Measurements from ENCODE around the gene IRS1.

The IRS1 gene

DNA sequence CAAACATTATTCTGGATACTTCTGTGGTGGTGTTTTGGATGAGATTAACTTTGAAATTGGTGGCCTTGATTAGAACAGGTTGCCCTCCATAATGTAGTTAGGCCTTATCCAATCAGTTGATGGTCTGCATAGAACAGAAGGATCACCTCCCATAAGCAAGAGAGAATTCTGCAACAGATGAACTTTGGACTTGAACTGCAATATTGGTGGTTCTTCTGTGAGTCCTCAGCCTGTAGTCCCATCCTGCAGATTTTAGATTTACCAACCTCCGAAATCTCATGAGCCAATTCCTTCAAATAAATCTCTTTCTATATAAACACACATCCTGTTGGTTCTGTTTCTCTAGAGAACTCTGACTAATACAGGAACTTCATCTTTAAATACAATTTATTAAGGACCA, 81.9 kb downstream of the IRS1 start:
- Mint-ChIP-seq H3K9me3 (no peaks in the 10 kb centered on the region), H3K27me3 (peaks cover 4% of the 10 kb centered on the region), H3K4me3 (no peak overlapping the region), H3K4me1 (ENCODE audit: low read depth) (no peaks in the 10 kb centered on the region), H3K36me3 (ENCODE audit: low read depth) (no peaks in the 10 kb centered on the region), H3K27ac (no peak overlapping the region)

DNA sequence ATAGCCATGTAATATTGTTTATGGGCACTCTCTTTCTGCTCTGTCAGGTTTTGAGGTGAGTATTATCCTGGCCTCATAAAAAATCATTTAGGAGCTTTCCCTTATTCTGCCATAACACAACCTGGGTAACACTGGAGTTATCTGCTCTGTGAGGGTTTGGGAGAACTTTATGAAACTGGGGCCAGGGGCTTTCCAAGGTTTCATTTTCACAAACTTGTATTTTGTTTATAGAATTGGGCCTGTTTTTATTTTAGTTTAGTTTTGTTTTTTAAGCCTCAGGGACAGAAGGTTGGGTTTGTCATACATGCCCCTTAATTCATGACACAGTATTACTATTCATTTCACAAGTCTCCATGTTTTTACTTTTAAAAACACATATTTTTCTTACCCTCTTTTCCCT, 83.5 kb downstream of the IRS1 start:
- no peaks in the 10 kb centered on the region for H3K9me3 Mint-ChIP-seq
- no peak overlapping the region for H3K27ac Mint-ChIP-seq
- H3K4me3 Mint-ChIP-seq: no peak overlapping the region
- no peaks in the 10 kb centered on the region for H3K36me3 Mint-ChIP-seq (ENCODE audit: low read depth)
- H3K4me1 Mint-ChIP-seq (ENCODE audit: low read depth): no peaks in the 10 kb centered on the region
- peaks cover 4% of the 10 kb centered on the region for H3K27me3 Mint-ChIP-seq

DNA sequence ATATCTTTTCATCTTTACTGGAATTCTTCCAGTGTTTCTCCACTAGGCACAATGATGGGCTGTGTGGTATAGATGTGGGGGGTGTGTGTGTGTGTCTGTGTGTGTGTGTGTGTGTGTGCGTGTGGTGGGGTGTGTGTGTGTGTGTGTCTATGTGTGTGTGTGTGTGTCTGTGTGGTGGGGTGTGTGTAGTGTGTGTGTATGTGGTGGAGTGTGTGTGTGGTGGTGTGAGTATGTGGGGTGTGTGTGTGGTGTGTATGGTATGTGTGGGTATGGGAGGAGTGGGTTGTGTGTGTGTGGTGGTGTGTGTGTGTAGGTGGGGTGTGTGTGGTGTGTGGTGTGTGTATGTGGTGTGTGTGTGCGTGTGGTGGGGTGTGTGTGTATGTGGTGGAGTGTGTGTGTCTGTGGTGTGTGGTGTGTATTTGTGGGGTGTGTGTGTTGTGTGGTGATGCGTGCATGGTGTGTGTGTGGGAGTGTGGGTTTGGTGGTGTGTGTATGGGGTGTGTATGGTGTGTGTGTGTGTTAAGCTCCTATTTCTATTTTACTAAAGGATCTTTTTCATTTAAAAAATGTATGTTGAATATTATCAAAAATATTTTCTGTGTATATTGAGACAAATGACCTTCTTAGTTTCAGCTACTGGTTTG, 84.2 kb downstream of the IRS1 start:
- Mint-ChIP-seq H3K4me1 (ENCODE audit: low read depth) (no peaks in the 10 kb centered on the region), H3K36me3 (ENCODE audit: low read depth) (no peaks in the 10 kb centered on the region), H3K4me3 (no peak overlapping the region), H3K27ac (no peak overlapping the region), H3K27me3 (peaks cover 4% of the 10 kb centered on the region), H3K9me3 (no peaks in the 10 kb centered on the region)

DNA sequence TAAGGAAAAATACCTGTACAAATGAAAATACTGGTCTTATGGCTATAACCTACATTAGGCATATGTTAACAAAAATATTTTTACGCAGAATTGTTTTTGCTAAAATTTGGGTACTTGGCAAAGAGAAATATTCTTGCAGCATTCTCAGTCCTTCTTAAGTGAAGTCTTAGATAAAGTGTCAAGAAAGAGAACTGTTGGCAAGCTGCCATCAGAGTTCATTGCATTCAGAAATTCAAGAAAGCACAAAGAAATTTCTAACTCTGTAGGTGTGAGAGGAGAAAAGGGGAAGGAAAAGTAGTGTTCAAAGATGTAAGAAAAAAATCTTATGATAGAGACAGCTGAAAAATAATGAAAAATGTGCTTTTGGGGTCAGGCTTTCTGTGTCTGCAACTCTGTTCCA, 86.7 kb downstream of the IRS1 start:
- Mint-ChIP-seq H3K4me1 (ENCODE audit: low read depth) (no peaks in the 10 kb centered on the region), H3K36me3 (ENCODE audit: low read depth) (no peaks in the 10 kb centered on the region), H3K27me3 (peaks cover 4% of the 10 kb centered on the region), H3K27ac (no peak overlapping the region), H3K9me3 (no peaks in the 10 kb centered on the region), H3K4me3 (no peak overlapping the region)

DNA sequence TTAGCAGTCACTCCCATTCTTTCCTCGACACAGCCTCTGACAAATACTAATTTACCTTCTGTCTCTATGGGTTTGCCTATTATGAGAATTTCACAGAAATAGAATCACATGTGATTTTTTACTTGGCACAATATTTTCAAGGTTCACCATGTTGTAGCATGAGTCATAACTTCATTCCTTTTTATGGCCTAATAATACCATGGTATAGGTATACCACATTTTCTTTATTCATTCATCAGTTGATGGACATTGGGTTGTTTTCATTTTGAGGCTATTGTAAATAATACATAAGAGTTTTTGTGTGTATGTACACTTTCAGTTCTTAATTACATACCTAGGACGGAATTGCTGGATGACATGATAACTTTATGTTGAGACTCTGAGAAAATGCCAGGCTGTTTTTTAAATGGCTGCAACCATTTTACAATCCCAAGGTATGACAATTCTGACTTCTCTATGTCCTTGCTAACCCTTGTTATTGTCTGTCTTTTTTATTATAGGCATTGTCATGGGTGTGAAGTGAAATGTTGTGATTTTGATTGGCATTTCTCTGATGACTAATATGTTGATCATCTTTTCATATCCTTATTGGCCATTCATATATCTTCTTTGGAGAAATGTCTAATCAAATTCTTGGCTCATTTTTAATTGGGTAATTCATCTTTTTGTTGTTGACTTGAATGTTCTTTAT, 87.9 kb downstream of the IRS1 start:
- no peak overlapping the region for H3K4me3 Mint-ChIP-seq
- no peaks in the 10 kb centered on the region for H3K4me1 Mint-ChIP-seq (ENCODE audit: low read depth)
- peaks cover 4% of the 10 kb centered on the region for H3K27me3 Mint-ChIP-seq
- no peaks in the 10 kb centered on the region for H3K36me3 Mint-ChIP-seq (ENCODE audit: low read depth)
- no peaks in the 10 kb centered on the region for H3K9me3 Mint-ChIP-seq
- H3K27ac Mint-ChIP-seq: no peak overlapping the region

DNA sequence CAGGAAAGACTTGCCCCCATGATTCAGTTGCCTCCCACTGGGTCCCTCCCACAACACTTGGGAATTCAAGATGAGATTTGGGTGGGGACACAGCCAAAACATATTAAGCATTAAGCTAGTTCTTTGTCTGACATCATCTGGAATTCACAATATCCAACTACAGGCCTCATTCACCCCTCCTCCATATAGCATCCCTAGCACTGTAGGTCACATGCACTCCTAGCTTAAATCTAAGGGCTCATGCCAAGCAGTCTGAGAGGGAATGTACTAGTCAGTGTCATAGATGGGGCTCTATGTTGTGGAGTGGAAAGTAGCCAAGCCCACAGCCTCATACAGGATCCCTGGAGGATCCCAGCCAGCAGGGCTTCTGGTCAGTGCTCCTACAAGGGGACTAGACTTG, 92.1 kb downstream of the IRS1 start:
- Mint-ChIP-seq H3K9me3 (no peaks in the 10 kb centered on the region), H3K4me3 (no peak overlapping the region), H3K36me3 (ENCODE audit: low read depth) (no peaks in the 10 kb centered on the region), H3K4me1 (ENCODE audit: low read depth) (no peaks in the 10 kb centered on the region), H3K27me3 (peaks cover 4% of the 10 kb centered on the region), H3K27ac (no peak overlapping the region)

DNA sequence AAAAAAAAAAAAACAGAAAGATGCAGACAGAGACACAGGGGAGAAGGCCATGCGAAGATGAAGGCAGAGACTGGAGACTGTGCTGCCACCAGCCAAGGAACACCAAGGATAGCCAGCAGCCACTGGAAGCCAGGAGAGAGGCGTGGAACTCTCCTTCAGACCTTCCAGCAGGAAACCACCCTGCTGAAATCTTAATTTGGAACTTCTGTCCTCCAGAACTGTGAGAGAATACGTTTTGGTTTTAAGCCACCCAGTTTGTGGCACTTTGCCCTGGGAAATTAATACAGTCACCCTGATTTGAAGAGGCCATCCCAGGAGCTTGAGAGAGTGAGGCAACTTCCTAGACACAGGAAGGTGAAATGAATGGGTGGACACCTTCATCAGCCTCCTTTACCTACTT, 93.7 kb downstream of the IRS1 start:
- peaks cover 7% of the 10 kb centered on the region for H3K27me3 Mint-ChIP-seq
- no peaks in the 10 kb centered on the region for H3K9me3 Mint-ChIP-seq
- H3K36me3 Mint-ChIP-seq (ENCODE audit: low read depth): no peaks in the 10 kb centered on the region
- H3K27ac Mint-ChIP-seq: no peak overlapping the region
- no peak overlapping the region for H3K4me3 Mint-ChIP-seq
- H3K4me1 Mint-ChIP-seq (ENCODE audit: low read depth): peaks cover 4% of the 10 kb centered on the region

DNA sequence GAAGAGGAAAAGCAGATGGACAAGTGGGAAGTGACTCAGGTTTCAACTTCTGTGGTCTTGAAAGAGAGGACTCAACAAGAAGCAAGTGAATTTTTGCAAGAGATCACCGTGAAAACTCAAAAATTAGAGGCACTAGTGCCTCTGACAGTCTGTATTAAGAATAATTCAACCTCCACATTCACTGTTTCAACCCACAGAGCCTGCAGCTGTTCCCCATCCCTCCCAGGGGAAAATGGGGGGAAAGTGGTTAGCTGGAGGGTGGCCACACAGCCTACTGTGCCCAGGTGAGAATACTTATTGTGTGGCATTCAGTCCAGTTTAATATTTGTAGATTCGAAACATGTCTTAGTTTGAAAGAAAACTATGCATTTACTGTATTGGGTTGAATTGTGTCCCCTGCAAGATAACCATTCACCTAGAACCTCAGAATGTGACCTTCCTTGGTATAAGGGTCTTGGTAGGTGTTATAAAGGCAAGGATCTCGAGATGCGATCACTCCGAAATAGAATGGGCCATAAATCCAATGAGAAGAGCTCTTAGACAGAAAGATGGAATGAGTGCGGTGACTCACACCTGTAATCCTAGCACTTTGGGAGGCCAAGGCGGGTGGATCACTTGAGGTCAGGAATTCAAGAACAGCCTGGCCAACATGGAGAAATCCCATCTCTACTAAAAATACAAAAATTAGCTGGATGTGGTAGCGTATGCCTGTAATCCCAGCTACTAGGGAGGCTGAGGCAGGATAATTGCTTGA, 94.3 kb downstream of the IRS1 start:
- Mint-ChIP-seq H3K27ac (no peak overlapping the region), H3K36me3 (ENCODE audit: low read depth) (no peaks in the 10 kb centered on the region), H3K27me3 (peaks cover 8% of the 10 kb centered on the region), H3K4me1 (ENCODE audit: low read depth) (peaks cover 6% of the 10 kb centered on the region), H3K4me3 (no peak overlapping the region), H3K9me3 (no peaks in the 10 kb centered on the region)

DNA sequence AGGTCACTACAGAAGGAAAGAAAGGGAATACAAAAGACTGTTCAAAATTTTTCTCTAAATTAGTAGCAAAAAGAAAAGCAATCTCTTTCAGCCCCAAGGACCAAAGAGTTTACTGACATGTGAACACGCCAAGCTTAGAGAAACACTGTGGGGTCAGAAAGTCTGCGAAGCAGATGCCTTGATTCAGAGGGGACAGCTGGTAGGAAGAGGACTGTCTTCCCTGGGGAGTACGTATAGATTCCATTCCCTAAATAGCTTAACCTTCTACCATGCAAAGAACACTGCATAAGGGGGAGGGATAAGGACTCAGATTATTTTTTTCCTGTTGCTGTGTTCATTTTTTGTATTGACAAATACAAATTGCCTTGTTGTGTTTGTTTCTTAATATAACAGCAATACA, 96.1 kb downstream of the IRS1 start:
- Mint-ChIP-seq H3K36me3 (ENCODE audit: low read depth) (no peaks in the 10 kb centered on the region), H3K27me3 (peaks cover 8% of the 10 kb centered on the region), H3K4me3 (no peak overlapping the region), H3K9me3 (no peaks in the 10 kb centered on the region), H3K27ac (no peak overlapping the region), H3K4me1 (ENCODE audit: low read depth) (peaks cover 6% of the 10 kb centered on the region)

DNA sequence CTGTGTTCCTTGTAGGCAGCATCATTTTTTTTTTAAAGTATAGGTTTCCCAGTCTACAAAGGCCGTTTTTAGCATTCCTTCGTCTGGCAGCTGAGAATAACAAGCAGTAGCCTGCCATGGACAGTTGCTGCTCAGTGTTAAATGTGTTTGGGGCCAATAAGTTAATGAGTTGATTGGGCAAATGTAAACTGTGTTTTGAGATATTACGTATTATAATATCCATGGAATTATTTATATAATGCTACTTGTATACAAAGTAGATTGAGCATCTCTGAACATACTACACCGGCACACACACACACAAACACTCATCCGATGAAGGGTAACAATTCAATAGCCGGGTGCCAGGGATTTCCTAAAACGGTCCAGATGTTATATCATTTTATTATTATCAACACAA, 97.2 kb downstream of the IRS1 start:
- Mint-ChIP-seq H3K4me3 (no peak overlapping the region), H3K9me3 (no peaks in the 10 kb centered on the region), H3K27ac (no peak overlapping the region), H3K27me3 (peaks cover 8% of the 10 kb centered on the region), H3K36me3 (ENCODE audit: low read depth) (no peaks in the 10 kb centered on the region), H3K4me1 (ENCODE audit: low read depth) (peaks cover 6% of the 10 kb centered on the region)

DNA sequence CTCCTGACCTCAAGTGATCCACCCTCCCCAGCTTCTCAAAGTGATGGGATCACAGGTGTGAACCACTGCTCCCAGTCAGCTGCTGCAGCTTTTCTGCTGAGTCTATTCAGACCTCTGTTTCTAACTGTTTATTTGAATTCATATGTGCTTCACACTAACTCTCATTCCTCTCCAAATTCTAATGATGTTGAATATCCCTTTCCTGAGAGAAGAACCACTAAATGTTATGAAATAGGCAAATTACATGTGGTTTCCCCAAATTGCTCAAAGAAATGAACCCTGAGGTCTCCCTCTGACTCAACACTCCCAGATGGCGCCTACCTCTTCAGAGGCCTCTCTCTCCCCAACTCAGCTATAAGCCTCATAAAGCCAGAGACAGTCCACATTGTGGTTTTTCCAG, 98.6 kb downstream of the IRS1 start:
- H3K4me1 Mint-ChIP-seq (ENCODE audit: low read depth): peaks cover 6% of the 10 kb centered on the region
- no peaks in the 10 kb centered on the region for H3K9me3 Mint-ChIP-seq
- H3K4me3 Mint-ChIP-seq: no peak overlapping the region
- H3K27ac Mint-ChIP-seq: no peak overlapping the region
- H3K36me3 Mint-ChIP-seq (ENCODE audit: low read depth): no peaks in the 10 kb centered on the region
- H3K27me3 Mint-ChIP-seq: peaks cover 8% of the 10 kb centered on the region

DNA sequence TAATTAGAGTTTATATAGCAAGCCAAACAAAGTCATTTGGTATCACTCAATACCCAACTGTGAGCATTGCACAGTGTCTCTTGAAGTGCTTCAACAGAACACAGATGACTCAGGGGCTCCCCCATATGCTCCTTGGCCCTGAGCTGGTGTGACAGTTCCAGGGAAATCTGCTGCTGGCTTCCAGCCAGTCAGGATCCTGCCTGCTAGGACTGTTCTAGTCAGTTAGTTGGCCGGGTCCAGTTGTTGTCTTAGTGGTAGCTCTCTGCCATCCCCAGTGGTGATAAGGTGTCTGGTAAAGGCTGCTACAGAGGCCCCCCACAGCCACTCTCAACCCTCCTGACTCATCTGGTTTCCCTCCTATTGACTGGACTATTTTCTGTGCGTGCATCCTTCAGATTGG, 100.3 kb downstream of the IRS1 start:
- Mint-ChIP-seq H3K4me1 (ENCODE audit: low read depth) (peaks cover 6% of the 10 kb centered on the region), H3K27me3 (peaks cover 8% of the 10 kb centered on the region), H3K4me3 (no peak overlapping the region), H3K27ac (no peak overlapping the region), H3K9me3 (no peaks in the 10 kb centered on the region), H3K36me3 (ENCODE audit: low read depth) (no peaks in the 10 kb centered on the region)

DNA sequence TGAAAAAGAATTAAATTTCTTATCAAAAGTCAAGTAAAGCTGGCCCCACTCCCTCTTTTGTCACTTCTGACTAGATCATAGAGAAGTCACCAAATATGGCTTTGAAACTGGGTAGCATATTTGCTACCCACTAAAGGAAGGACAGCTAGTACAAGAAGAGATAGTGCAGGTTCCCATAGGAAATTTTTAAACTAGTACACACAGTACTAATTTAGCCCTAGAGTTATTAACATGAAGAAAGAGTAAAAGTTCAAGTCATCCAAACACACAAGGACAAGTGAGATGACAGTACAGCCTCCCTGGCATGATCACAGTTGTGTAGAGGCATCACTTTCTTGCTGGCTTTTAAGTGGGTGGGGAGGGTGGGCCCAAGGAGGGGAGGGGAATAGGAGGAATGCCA, 100.9 kb downstream of the IRS1 start:
- Mint-ChIP-seq H3K4me1 (ENCODE audit: low read depth) (peaks cover 6% of the 10 kb centered on the region), H3K9me3 (no peaks in the 10 kb centered on the region), H3K27me3 (peaks cover 8% of the 10 kb centered on the region), H3K36me3 (ENCODE audit: low read depth) (no peaks in the 10 kb centered on the region), H3K4me3 (no peak overlapping the region), H3K27ac (no peak overlapping the region)

DNA sequence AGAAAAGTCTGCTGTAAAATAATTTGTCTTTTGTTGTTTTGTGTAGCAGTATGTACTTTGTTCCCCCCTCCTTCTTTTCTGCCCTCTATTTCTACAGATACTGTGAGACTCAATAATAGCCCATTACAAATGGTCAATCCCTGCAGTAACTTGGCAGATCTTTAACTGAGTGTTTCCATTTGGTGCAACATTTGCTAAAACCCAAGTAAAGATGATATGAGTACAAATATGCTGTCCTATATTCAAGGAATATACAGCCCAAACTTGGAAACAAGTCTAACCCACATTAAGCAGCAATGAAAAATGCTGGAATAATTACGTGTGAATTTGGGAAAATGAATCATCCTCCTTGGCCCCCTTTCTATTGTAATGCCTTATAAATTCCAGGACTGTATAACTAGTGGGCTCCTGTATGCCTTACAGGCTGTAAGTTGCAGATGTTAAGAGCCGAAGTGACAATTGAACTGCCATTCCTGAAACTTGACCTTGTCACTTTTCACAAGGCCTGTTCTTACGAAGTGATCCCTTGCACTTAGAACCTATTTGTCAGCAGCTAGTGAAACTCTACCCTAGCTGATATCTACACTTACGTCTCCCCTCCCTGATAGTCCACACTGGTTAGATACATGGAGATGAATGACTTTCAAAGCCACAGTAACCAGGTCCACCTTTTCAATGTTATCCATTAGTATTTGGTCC, 104.9 kb downstream of the IRS1 start:
- no peaks in the 10 kb centered on the region for H3K36me3 Mint-ChIP-seq (ENCODE audit: low read depth)

DNA sequence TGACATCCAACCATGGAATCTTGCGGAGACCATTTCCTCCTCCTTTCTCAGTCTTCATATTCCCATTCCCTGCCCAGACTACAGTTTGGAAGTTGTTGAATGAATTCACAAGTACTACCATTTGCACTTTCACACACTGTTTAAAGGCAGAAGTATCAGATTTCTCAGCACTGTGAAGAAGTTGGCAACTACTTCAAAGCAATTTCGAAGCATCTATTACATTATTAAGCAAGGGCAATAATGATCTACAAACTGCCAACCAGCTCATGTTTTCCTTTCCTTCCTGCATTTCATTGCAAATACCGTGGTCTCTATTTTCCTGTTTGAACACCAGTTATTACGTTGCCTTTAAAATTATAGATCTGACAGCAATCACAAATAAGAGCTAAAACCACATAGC, 105.5 kb downstream of the IRS1 start:
- no peaks in the 10 kb centered on the region for H3K36me3 Mint-ChIP-seq (ENCODE audit: low read depth)
- peaks cover 19% of the 10 kb centered on the region for H3K27me3 Mint-ChIP-seq
- H3K27ac Mint-ChIP-seq: no peak overlapping the region
- H3K9me3 Mint-ChIP-seq: no peaks in the 10 kb centered on the region
- no peak overlapping the region for H3K4me3 Mint-ChIP-seq
- H3K4me1 Mint-ChIP-seq (ENCODE audit: low read depth): peaks cover 14% of the 10 kb centered on the region

More for the DNA sequence above, 104.9 kb downstream of the IRS1 start:
- Mint-ChIP-seq H3K9me3 (no peaks in the 10 kb centered on the region), H3K4me1 (ENCODE audit: low read depth) (peaks cover 14% of the 10 kb centered on the region), H3K4me3 (no peak overlapping the region), H3K27me3 (peaks cover 16% of the 10 kb centered on the region), H3K27ac (no peak overlapping the region)

All from stimulated activated naive CD8-positive, alpha-beta T cell treated with anti-CD3 and anti-CD28 coated beads, Interleukin-15, Interleukin-2, amounts not matched to agents 100 ng/mL and 50 ng/mL, for 24 hours (primary cell).